Central memory CD8-positive, alpha-beta T cell (primary cell): Measurements from ENCODE around the gene TRPV6.

Experiments used
- ATAC-seq: fragments of 150-1000 bp; cut with Tn5 transposase; replicated peaks from 2 replicates; pipeline ENCODE4 v1.10.0; 2022; ENCODE audit warnings: mild to moderate bottlenecking, moderate FRiP score, moderate number of reproducible peaks; ENCODE audit not compliant: poor library complexity, severe bottlenecking; ENCODE audit errors: extremely low read depth
- DNase-seq, 2 donors: peaks; one replicate each; pipeline ENCODE4 v3.0.0; 2021; ENCODE audit warnings: low spot score in 2 of 2
- H3K27ac Mint-ChIP-seq: one replicate; pipeline ENCODE4 v1.8.0; 2022; ENCODE audit warnings: low read depth, mild to moderate bottlenecking, moderate library complexity, mixed read lengths
- H3K27me3 Mint-ChIP-seq: one replicate; pipeline ENCODE4 v1.8.0; 2022; ENCODE audit warnings: mixed read lengths
- H3K36me3 Mint-ChIP-seq: one replicate; pipeline ENCODE4 v1.8.0; 2022; ENCODE audit warnings: mild to moderate bottlenecking, moderate library complexity, mixed read lengths; ENCODE audit not compliant: insufficient read depth
- H3K4me1 Mint-ChIP-seq: one replicate; pipeline ENCODE4 v1.8.0; 2022; ENCODE audit warnings: mixed read lengths
- H3K4me3 Mint-ChIP-seq: one replicate; pipeline ENCODE4 v1.8.0; 2022; ENCODE audit warnings: mild to moderate bottlenecking, moderate library complexity, mixed read lengths
- H3K9me3 Mint-ChIP-seq: one replicate; pipeline ENCODE4 v1.8.0; 2022; ENCODE audit warnings: mixed read lengths

The TRPV6 gene

DNA sequence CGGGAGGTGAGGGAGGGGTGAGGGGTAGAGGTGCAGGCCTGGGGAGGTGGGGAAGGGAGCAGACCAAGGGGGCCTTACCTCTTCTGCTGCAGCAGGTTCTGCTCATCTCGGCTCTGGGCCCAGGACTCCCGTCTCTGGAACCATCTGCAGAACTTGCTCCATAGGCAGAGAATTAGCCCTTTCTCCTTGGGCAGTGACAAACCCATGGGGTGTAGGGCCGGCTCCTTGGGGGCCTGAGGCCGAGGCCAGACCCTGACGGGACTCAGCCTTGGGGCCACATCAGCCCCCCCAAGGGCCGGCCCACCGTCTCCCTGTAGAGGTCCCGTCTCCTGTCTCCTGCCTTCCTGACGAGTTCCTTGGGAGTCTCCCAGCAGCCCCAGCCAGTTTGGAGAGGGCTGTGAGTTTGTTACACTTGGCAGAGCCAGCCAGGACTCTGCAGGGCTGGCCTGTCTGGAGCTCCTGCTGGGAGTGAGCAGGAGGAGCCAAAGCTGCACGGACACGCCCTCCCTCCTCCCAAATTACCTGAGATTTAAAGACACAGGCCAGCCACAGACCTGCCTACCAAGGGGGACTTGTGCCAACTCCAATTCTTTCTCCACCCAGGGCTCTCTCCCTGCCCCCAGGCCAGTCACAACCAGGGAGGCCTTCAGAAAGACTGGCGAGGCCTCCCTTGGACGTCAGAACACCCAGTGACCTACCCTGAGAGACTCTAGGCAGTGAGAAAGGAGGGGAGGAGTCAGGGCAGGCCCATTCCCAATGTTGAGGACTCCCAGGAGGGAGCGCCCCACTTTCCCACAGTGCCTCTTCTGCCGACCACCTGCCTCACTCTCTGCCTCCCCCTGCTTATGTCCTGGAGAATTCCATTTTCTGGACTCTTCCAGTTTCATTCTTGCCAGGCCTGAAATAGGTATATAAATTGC lies at the start of gene TRPV6:
Gene TRPV6 (minus strand): TSS at position 435 of the 920 bp plus-strand sequence.
- Mint-ChIP-seq H3K4me1 (no peaks in the 10 kb centered on the region), H3K36me3 (no peaks in the 10 kb centered on the region), H3K9me3 (no peaks in the 10 kb centered on the region), H3K27ac (no peak within 1 kb of the TSS), H3K27me3 (peaks cover 10% of the 10 kb centered on the region), H3K4me3 (no peak within 1 kb of the TSS)
- DNase-seq (no peak), ATAC-seq (no peak)

DNA sequence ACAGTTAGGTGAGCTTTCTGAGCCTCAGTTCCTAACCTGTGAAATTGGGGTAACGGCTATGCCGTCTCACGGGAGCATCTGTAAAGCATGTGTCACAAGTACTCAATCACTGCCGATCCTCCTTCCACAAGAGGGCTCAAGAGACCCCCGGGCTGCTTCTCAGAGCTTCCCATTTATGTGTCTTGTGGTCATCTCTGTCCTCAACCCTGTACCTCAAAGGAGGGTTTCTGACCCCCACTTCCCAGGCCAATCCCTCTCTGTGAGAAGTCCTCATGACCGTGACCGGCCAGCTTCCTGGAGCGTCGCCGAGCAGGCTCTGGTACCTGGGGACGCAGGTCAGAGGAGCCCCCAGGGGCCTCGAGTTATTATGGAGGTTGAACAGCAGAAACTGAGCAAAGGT lies 48.5 kb upstream of the TRPV6 start:
- Mint-ChIP-seq H3K4me1 (no peaks in the 10 kb centered on the region), H3K27me3 (peaks cover 27% of the 10 kb centered on the region), H3K36me3 (no peaks in the 10 kb centered on the region), H3K27ac (no peak overlapping the region), H3K9me3 (no peaks in the 10 kb centered on the region), H3K4me3 (no peak overlapping the region)
- DNase-seq (no peak), ATAC-seq (no peak)

DNA sequence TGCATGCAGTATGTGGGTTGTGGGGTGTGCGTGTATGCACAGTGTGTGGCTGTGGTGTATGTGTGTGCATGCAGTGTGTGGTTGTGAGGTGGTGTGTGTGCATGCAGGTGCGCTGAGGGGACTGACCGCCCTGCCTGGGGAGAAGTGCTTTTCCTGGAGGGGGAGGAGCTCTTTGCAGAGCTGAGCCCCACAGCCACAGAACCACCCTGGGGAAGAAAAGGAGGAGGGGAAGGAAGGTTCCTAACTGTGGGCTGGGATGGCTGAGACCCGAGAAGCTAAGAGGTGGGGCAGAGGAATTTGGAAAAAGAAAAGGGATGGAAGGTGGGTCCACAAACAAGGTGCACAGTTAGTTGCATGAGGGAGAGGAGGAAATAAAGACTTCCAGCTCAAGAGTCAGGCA lies 48.1 kb upstream of the TRPV6 start, which contains the start of gene TRPV5:
Gene TRPV5 (minus strand): TSS at position 123 of the 400 bp plus-strand sequence. CDS start 287 bp downstream, outside the sequence.
- Mint-ChIP-seq H3K4me3 (no peak within 1 kb of the TSS), H3K9me3 (no peaks in the 10 kb centered on the region), H3K27me3 (peaks cover 27% of the 10 kb centered on the region), H3K36me3 (no peaks in the 10 kb centered on the region), H3K27ac (no peak within 1 kb of the TSS), H3K4me1 (no peaks in the 10 kb centered on the region)
- DNase-seq (no peak), ATAC-seq (no peak)

DNA sequence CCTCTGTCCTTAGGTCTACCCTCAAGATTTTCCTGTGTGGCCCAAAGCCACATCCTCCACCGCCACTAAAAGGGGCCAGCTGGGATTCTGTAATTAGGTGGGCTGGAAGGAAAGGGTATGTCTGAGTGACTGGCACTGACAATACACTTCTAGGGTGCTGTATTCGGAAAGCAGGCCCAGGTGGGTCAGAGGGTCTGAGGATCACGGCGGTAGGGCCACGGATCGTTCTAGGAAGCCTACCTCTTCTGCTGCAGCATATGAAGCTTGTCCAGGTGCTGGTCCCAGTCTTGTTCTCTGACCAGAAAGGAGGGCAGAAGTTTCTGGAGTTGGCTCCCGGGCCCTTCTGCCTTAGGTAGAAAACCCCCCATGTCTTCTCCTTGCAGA lies 47.5 kb upstream of the TRPV6 start:
- no peak for ATAC-seq
- H3K4me3 Mint-ChIP-seq = no peak overlapping the region
- H3K27me3 Mint-ChIP-seq = peaks cover 30% of the 10 kb centered on the region
- H3K36me3 Mint-ChIP-seq = no peaks in the 10 kb centered on the region
- no peaks in the 10 kb centered on the region for H3K4me1 Mint-ChIP-seq
- no peak for DNase-seq
- H3K9me3 Mint-ChIP-seq = no peaks in the 10 kb centered on the region
- H3K27ac Mint-ChIP-seq = no peak overlapping the region

DNA sequence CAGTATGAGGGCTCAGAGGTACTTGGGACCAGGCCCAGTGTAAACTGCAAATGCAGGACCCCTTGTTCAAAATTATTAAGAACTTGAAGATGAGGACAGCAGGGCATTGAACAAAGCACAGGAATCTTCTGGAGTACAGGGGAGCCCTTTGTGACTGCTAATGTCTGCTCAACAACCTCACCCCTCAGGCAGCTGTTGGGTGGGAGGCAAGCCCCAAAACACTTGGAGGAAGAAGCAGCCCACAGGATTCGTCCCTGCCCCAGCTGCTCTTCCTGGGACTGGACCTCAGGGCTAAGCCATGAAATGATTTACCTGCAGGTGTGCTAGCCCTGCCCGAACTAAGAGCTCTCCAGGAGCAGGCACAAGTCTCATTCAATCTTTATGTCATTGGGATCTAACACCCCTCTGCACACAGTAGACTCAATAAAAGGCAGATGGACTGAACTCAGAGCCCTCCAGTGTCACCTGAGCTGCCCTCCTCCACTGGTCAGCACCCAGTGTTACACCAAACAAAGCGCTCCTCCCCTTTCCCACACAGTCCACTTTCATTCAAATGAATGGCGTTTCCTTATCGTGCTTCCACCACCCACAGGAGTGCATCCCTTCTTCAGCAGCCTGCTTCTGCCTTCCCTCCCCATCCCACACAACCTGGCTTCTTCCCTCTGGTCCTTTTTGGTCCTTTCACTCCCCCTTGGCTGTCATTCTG lies 47.0 kb upstream of the TRPV6 start:
- DNase-seq (no peak), ATAC-seq (no peak)
- Mint-ChIP-seq H3K36me3 (no peaks in the 10 kb centered on the region), H3K27ac (no peak overlapping the region), H3K4me1 (no peaks in the 10 kb centered on the region), H3K4me3 (no peak overlapping the region), H3K27me3 (peaks cover 35% of the 10 kb centered on the region), H3K9me3 (no peaks in the 10 kb centered on the region)

DNA sequence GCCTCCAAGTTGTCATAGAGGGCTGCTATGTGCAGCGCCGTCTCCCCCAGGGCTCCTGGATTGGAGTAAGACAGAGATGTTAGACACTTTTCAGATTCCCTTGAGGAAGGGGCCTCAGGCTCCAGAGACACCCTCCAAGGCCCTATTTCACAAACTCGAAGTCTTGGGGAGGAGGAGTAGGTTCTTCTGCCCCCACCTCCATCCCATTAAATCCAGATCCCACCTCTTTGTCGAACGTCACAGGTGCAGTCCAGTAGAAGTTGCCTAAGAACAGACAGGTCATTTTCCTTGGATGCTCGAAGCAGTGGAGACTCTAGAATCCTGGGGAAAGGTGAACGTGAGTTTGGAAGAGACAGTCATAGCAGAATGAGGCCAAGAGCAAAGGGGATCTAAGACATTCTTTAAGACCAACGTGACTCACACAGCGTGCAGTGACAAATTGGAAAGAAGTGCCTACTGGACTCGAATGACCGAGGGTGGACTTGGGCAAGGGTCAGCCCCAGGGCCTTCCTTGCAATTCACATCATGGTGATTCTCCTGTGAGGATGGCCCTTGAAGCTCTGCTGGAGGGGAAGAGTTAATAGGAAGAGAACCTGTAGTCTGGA lies 44.7 kb upstream of the TRPV6 start:
- Mint-ChIP-seq H3K9me3 (no peaks in the 10 kb centered on the region), H3K27ac (no peak overlapping the region), H3K36me3 (no peaks in the 10 kb centered on the region), H3K27me3 (peaks cover 31% of the 10 kb centered on the region), H3K4me3 (no peak overlapping the region), H3K4me1 (no peaks in the 10 kb centered on the region)
- ATAC-seq (no peak), DNase-seq (no peak)

DNA sequence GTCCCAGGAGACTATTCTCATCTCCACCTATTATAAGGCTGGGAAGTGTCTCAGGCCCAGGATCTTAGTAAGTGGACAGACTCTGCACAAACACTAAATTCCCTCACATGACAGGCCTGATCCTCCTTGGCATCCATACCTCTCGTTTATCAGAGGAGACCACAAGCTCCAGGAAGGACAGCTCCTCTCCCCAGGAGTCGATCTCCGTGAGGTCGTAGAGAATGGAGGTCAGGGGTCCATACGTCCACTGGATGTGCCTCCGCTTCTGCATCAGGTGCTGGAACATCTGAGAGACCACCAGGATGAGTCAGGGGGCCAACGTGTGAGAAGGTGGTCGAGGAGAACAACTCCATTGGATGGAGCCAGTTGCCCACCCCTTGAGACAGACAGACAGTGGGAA lies 42.4 kb upstream of the TRPV6 start:
- Mint-ChIP-seq H3K27me3 (peaks cover 20% of the 10 kb centered on the region), H3K36me3 (no peaks in the 10 kb centered on the region), H3K4me3 (no peak overlapping the region), H3K27ac (no peak overlapping the region), H3K4me1 (no peaks in the 10 kb centered on the region), H3K9me3 (no peaks in the 10 kb centered on the region)
- ATAC-seq (no peak), DNase-seq (no peak)

DNA sequence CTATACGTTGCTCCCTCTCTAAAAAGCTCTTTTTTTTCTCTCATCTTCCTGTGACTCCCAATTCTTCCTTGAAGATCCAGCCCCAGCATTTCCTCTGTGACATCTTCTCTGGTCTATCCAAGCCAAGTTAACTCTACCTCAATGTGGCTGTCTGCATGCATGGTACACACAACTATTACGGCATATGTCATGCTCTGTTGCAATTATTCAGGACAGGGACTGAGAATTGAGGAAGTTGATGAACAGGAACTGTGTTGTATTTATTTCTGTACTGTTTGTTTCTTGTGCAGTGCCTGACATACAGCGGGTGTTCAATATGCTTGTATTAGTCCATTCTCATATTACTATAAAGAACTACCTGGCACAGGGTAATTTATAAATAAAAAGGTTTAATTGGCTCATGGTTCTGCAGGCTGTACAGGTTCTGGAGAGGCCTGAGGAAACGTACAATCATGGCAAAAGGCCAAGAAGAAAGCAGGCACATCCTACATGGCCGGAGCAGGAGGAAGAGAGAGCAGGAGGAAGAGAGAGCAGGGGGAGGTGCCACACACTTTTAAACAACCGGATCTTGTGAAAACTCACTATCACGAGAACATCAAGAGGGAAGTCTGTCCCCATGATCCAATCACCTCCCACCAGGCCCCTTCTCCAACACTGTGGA lies 41.7 kb upstream of the TRPV6 start:
- Mint-ChIP-seq H3K9me3 (no peaks in the 10 kb centered on the region), H3K36me3 (no peaks in the 10 kb centered on the region), H3K27ac (no peak overlapping the region), H3K27me3 (peaks cover 15% of the 10 kb centered on the region), H3K4me1 (no peaks in the 10 kb centered on the region), H3K4me3 (no peak overlapping the region)
- ATAC-seq (peak; percentile 54), DNase-seq (no peak)

DNA sequence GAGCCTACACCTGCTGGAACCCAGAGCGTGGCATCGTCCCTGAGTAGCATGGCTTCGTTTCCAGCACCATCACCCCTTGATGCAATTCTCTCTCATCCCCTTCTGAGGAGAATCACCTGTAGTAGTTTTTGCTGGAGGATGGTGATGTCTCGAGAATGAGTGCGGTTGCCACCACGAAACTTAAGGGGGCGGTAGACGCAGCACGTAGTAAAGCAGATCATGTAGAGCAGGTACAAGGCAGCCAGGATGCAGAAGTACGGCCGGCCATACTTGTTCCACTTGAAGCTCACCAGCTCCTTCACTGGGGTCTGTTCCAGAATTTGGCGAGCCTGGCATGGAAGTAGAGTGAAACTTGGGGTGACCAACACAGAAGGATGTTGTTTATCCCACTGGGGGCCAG lies 39.9 kb upstream of the TRPV6 start:
- Mint-ChIP-seq H3K36me3 (no peaks in the 10 kb centered on the region), H3K4me1 (no peaks in the 10 kb centered on the region), H3K27ac (no peak overlapping the region), H3K27me3 (peaks cover 15% of the 10 kb centered on the region), H3K9me3 (no peaks in the 10 kb centered on the region), H3K4me3 (no peak overlapping the region)
- no peak for DNase-seq
- ATAC-seq = no peak

DNA sequence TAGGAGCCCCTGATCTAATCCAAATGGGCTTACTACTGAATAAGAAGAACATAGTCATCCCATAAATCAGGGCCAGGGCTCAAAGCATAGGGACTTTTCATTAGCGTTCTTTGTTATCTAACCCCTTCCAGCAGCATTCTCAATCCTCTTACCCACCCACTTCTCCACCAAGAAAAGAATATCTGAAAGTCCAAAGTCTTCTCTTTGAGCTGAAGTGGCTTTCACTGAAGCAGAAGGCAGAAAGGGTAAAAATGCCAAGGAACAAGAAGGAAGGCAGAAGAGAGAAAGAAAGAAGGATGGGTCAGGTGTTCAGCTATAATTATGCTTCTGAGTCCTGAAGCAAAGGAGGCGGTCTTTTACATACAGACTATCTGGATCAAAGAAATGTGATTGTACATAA lies 37.8 kb upstream of the TRPV6 start:
- no peaks in the 10 kb centered on the region for H3K36me3 Mint-ChIP-seq
- no peak for DNase-seq
- ATAC-seq = no peak
- no peaks in the 10 kb centered on the region for H3K9me3 Mint-ChIP-seq
- no peaks in the 10 kb centered on the region for H3K4me1 Mint-ChIP-seq
- H3K27me3 Mint-ChIP-seq = peaks cover 27% of the 10 kb centered on the region
- H3K4me3 Mint-ChIP-seq = no peak overlapping the region
- H3K27ac Mint-ChIP-seq = no peak overlapping the region

DNA sequence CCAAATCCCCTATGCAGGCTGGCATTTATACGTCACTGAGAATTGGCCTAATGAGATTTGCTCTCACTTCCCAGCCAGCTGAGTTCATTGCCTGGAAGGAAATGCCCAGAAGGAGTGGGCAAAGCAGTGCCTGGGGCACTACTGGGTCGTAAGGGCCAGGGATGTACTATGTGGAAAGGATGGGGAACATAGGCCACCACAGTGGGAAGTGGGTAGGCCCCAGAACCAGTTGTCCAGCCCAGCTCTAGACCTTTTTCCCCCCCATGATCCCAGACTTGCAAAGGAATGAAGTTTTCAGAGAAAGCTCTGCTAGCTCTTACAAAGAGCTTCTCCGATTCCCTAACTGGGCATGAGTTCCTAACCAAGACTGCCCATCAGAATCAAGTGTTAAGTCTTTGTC lies 34.1 kb upstream of the TRPV6 start:
- DNase-seq (no peak), ATAC-seq (no peak)
- Mint-ChIP-seq H3K36me3 (no peaks in the 10 kb centered on the region), H3K27ac (no peak overlapping the region), H3K9me3 (no peaks in the 10 kb centered on the region), H3K27me3 (peaks cover 41% of the 10 kb centered on the region), H3K4me3 (no peak overlapping the region), H3K4me1 (no peaks in the 10 kb centered on the region)

DNA sequence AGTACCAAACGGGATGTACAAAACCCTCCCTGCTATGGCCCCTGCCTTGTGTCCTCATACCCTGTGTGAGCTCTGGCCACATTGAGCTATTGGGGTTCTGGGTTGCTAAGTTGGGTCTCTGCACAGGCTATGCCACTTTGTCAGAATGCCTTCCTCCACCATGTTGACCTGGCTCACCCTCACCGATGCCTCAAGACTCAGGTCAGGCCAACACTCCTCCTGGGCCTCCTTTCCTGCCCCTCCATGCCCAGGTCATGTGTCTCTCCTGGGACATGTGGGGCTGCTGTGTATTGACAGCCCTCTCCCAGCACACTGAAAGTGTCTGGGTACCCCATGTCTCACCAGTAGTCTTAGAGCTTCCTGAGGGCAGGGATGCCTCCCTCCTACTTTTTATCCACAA lies 33.4 kb upstream of the TRPV6 start:
- no peaks in the 10 kb centered on the region for H3K36me3 Mint-ChIP-seq
- DNase-seq = no peak
- no peak overlapping the region for H3K4me3 Mint-ChIP-seq
- ATAC-seq = no peak
- no peak overlapping the region for H3K27ac Mint-ChIP-seq
- H3K4me1 Mint-ChIP-seq = no peaks in the 10 kb centered on the region
- H3K9me3 Mint-ChIP-seq = no peaks in the 10 kb centered on the region
- H3K27me3 Mint-ChIP-seq = peaks cover 49% of the 10 kb centered on the region
